Adipose tissue (tissue), 3 donors: ENCODE measurements around the gene TLL1. TPM values are rescaled to one million over a fixed set of nuclear protein-coding genes. Genes with fewer than 3 reads are reported as not detected.

ENCODE experiments used
- H3K27ac ChIP-seq: one replicate; pipeline ENCODE4 v1.5.1; 2013; ENCODE audit warnings: low read depth, low read length
- WGBS, 3 donors: extraction: QIAGEN DNeasy Blood & Tissue Kit; methylation state at CpG; one replicate each; pipeline ENCODE4 v1.1.7; 2013; 5-methylcytosine and 5-hydroxymethylcytosine counted together
- polyA plus RNA-seq, 3 donors: library from polyadenylated mRNA; stranded (reverse); fragments of 200-250 nt; gene quantifications; one replicate each; pipeline ENCODE4 v1.2.3, GENCODE V29; 2013
- donor health status: healthy with polysubstance abuse.
- donor health status: Bipolar disorder and iron deficiency.
- donor health status: healthy.

The TLL1 gene
- polyA plus RNA-seq, 3 donors, result 0.61 to 2.9 (median 1.9) TPM

DNA sequence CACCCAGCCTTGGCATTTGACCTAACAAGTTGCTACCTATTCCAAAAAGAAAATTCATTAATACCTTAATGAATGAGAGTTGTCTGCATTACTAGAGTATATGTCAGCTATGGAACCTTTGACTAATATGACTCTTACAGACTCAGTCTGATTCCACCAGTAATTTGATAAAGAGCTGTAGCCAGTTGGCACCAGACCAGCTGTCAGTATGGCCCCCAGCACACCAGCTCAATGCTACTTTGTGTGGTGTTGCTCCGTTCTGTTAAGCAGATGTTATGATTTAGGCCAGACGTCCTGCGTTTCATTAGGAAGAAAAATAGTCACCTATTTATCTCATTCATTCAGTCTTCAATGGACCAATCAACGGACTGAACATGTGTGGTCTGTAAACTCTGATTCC is 215.5 kb downstream of the TLL1 start:
- no peak overlapping the region for H3K27ac ChIP-seq
- 64 to 69% (median 67%) methylated on average over 4 of the region's 4 CpGs for WGBS, 3 donors

DNA sequence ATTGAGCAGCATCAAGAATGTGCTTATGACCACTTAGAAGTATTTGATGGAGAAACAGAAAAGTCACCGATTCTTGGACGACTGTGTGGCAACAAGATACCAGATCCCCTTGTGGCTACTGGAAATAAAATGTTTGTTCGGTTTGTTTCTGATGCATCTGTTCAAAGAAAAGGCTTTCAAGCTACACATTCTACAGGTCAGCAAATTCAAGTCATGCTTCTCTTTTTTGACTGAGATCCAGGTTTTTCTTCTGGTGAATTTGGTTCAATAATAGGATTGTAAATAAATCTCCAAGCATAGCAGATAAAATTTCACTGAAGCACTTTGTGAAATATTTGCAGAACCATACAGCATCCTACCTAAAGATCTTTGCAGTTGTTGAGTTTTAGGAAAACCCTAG is 218.1 kb downstream of the TLL1 start:
- 65 to 70% (median 69%) methylated on average over 3 of the region's 3 CpGs for WGBS, 3 donors
- no peak overlapping the region for H3K27ac ChIP-seq

DNA sequence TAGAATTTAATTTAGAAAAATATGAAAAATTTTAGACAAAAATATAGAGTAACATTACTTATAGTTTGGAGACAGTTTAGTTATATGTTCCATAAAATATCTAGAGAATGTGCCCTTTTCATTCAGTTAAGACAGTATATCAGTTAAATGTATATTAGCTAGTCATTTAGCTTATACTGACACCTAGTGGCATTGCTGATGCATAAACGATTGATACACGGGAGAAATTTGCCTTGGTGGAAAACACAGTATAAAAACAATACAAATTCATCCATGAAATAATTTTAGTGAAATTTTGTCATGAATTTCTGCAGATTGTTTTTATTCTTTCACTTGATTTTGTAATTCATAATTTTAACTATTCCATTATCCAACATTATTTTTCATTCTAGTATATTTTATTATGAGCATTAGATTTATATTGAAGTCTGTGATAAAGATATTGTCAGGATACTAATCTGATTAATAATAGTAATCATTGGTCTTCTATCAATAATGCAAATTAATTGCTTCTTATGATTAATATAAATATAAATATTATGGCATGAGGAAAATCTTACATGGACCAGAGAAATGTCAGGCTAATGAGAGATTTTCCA is 219.0 kb downstream of the TLL1 start:
- 0 to 1% (median 0%) methylated on average over 2 of the region's 2 CpGs for WGBS, 3 donors
- H3K27ac ChIP-seq, result no peak overlapping the region

DNA sequence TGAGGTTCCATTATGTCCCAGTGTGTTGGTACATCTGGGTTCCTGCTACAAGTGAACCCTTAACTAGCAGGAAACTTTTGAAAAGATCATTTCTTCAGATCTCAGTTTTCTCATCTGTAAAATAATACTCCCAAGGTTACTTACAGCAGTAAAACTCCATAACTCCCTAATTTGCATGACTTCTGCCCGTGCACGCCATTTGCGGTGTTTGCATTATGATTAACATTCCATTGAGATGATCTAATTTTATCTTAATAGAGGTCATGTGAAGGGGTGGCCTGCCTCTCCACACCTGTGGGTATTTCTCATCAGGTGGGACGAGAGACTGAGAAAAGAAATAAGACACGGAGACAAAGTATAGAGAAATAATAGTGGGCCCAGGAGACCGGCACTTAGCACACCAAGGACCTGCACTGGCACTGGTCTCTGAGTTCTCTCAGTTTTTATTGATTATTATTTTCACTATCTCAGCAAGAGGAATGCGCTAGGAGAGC is 219.8 kb downstream of the TLL1 start:
- WGBS, 3 donors, result 35 to 77% (median 75%) methylated on average over 7 of the region's 7 CpGs
- H3K27ac ChIP-seq, result no peak overlapping the region

DNA sequence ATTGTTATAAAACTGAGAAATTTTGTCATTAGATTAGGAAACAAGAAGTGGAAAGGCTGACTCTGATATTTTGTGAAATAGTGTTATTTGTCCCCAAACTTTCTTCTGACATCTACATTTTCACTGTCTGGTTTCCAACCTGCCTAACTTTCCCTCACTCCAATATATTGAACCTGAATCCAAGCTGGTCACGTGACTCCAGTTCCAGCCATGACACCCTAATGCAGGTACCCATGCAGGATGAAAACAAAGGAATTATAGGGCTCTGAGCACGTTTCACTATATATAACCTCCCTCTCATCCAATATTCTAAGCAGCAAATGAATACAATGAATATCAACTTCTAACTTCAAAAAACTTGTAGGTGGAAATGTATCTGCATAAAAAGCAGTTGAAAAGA is 231.6 kb downstream of the TLL1 start:
- no peak overlapping the region for H3K27ac ChIP-seq
- WGBS, 3 donors, result 73 to 75% (median 73%) methylated on average over 2 of the region's 2 CpGs

DNA sequence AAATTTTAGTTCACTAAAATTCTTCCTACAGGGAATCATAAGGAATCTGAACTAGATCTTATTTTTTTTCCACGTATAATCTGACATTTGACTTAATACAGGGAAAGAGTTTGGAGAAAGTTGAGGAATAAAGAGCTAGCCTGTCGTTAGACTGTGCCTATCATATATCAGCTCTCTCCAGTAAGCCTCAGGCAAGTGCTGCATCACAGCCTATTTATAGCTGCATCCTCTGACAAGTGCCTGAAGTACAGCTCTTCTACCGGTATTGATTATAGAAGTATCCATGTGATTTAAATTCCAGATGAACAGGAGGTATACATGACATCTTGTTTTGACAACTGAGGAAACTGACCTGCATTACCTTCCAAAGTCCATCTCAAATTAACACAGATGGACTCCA is 248.9 kb downstream of the TLL1 start:
- 59 to 70% (median 66%) methylated on average over 3 of the region's 3 CpGs for WGBS, 3 donors
- H3K27ac ChIP-seq, result no peak overlapping the region

- no peak overlapping the region for H3K27ac ChIP-seq
These were observed 250.5 kb downstream of the TLL1 start for GRCh38 chr4:166123546-166123945.

GRCh38 chr4:166128403-166128802 is 255.4 kb downstream of the TLL1 start:
- H3K27ac ChIP-seq, result no peak overlapping the region
- 35 to 58% (median 51%) methylated on average over 1 of the region's 1 CpG for WGBS, 3 donors

- no peak overlapping the region for H3K27ac ChIP-seq
- 64 to 76% (median 65%) methylated on average over 6 of the region's 6 CpGs for WGBS, 3 donors
These were observed 261.2 kb downstream of the TLL1 start for GRCh38 chr4:166134285-166134684.

DNA sequence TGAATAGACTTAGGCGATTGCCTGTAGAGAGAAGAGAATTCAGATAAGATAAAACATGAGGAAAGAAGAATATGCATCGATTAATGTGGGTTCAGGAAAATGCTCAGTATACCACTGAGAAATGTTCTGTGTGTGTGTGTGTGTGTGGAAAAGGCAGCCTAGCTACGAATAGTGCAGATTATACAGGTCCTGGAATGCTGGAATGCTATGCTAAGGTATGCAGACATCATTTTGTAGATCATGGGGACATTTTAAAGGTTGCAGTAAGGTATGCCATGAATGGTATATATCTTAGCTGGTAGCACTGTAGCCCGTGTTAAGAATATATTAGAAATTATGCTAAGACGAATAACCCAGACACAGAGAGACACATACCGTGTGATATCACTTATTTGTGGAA is 267.9 kb downstream of the TLL1 start:
- H3K27ac ChIP-seq, result no peak overlapping the region
- 72 to 85% (median 84%) methylated on average over 6 of the region's 6 CpGs for WGBS, 3 donors

GRCh38 chr4:166143227-166143626 is 270.2 kb downstream of the TLL1 start:
- no peak overlapping the region for H3K27ac ChIP-seq
- WGBS, 3 donors, result 81 to 89% (median 81%) methylated on average over 6 of the region's 6 CpGs

DNA sequence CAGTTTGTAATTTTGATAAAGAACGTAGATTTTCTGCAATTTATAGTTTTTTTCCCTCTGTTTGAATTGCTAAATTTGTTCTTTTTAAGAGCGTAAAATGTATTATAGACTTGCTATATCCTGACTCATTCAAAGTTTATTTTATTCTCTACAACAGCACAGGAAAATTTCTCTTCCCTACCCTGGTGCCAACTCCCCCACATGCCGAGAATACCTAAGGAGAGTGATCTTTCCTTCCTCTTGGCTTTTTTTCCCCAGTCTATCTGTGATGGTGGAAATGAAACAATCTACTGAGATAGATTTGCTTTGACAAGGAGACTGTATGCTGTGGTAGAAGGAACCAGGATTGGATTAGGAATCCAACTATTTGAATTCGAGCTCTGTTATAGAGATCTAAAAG is 271.6 kb downstream of the TLL1 start:
- no peak overlapping the region for H3K27ac ChIP-seq
- WGBS, 3 donors, result 59 to 80% (median 73%) methylated on average over 4 of the region's 4 CpGs

DNA sequence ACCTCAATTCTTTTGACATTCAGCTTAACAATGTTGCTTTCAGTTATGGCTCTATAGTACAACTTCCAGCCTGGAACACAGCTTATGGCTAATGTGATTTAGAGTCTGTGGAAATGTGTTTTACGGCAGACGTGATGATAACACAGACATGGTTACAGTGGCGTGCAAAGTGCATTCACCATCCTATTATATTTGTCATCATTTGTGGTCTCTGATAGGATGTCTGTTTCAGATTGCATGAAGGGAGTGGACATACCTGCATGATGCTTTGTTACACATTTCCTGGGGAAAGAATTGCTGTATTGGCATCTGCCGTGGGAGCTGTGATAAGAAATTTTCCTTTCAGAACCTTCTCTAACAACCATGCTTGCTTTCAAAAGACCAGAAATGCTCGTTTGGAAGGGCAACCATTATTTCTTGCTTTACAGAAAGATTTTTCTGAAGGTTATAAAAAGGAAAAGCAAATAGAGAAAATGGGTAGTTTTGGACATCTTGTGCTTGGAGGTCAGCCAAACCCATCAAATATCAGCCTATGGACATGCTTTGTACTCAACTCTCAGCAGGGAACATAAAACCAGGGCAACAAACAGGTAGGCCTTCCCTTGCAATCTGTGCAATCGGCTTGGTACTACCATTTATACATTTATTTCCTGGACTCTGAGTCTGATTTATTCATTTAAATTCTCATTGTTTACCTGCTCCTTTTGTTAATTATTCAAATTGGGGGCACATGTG is 273.9 kb downstream of the TLL1 start:
- H3K27ac ChIP-seq, result no peak overlapping the region
- 65 to 80% (median 80%) methylated on average over 6 of the region's 6 CpGs for WGBS, 3 donors
